Measurements from ENCODE around the gene PIK3CD.
"Not testable (repeated sequence)": the region's sequence is repeated elsewhere in the genome, so short reads cannot be mapped to it uniquely, and the experiment has no call there.

DNA sequence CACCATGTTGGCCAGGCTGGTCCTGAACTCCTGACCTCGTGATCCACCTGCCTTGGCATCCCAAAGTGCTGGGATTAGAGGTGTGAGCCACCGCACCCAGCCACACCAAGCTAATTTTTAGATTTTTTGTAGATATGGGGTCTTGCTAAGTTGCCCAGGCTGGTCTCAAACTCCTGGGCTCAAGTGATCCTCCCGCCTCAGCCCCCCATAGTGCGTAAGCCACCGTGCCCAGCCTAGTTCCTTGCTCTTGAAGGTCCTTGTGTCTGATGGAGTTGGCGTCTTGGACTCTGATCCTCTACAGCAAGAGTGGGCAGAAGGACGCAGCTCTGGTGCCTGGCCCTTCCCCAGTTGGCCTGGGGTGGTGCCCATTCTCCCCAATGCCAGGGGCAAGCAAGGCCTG is 24.6 kb downstream of the PIK3CD start:
- TF ChIP-seq, protein P1, sequence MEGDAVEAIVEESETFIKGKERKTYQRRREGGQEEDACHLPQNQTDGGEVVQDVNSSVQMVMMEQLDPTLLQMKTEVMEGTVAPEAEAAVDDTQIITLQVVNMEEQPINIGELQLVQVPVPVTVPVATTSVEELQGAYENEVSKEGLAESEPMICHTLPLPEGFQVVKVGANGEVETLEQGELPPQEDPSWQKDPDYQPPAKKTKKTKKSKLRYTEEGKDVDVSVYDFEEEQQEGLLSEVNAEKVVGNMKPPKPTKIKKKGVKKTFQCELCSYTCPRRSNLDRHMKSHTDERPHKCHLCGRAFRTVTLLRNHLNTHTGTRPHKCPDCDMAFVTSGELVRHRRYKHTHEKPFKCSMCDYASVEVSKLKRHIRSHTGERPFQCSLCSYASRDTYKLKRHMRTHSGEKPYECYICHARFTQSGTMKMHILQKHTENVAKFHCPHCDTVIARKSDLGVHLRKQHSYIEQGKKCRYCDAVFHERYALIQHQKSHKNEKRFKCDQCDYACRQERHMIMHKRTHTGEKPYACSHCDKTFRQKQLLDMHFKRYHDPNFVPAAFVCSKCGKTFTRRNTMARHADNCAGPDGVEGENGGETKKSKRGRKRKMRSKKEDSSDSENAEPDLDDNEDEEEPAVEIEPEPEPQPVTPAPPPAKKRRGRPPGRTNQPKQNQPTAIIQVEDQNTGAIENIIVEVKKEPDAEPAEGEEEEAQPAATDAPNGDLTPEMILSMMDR (IDR thresholded peaks at IDR 0.05) = not testable (repeated sequence)
- TF ChIP-seq NFYB (CRISPR knock-in tag; conservative IDR thresholded peaks at IDR 0.05; ENCODE audit: low read depth); ZNF671 (CRISPR knock-in tag; IDR thresholded peaks at IDR 0.05); ZNF512 (CRISPR knock-in tag; IDR thresholded peaks at IDR 0.05; ENCODE audit: borderline replicate concordance); JUN (CRISPR knock-in tag; IDR thresholded peaks at IDR 0.05); ATF2 (CRISPR knock-in tag; IDR thresholded peaks at IDR 0.05; ENCODE audit: borderline replicate concordance, low read depth); ZNF281 (CRISPR knock-in tag; IDR thresholded peaks at IDR 0.05); TP53 (CRISPR knock-in tag; IDR thresholded peaks at IDR 0.05); NR2C2 (CRISPR knock-in tag; IDR thresholded peaks at IDR 0.05): not testable (repeated sequence)
- TF ChIP-seq, protein P2, sequence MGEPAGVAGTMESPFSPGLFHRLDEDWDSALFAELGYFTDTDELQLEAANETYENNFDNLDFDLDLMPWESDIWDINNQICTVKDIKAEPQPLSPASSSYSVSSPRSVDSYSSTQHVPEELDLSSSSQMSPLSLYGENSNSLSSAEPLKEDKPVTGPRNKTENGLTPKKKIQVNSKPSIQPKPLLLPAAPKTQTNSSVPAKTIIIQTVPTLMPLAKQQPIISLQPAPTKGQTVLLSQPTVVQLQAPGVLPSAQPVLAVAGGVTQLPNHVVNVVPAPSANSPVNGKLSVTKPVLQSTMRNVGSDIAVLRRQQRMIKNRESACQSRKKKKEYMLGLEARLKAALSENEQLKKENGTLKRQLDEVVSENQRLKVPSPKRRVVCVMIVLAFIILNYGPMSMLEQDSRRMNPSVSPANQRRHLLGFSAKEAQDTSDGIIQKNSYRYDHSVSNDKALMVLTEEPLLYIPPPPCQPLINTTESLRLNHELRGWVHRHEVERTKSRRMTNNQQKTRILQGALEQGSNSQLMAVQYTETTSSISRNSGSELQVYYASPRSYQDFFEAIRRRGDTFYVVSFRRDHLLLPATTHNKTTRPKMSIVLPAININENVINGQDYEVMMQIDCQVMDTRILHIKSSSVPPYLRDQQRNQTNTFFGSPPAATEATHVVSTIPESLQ (CRISPR knock-in tag; IDR thresholded peaks at IDR 0.05) = not testable (repeated sequence)
- TF ChIP-seq, protein P3, sequence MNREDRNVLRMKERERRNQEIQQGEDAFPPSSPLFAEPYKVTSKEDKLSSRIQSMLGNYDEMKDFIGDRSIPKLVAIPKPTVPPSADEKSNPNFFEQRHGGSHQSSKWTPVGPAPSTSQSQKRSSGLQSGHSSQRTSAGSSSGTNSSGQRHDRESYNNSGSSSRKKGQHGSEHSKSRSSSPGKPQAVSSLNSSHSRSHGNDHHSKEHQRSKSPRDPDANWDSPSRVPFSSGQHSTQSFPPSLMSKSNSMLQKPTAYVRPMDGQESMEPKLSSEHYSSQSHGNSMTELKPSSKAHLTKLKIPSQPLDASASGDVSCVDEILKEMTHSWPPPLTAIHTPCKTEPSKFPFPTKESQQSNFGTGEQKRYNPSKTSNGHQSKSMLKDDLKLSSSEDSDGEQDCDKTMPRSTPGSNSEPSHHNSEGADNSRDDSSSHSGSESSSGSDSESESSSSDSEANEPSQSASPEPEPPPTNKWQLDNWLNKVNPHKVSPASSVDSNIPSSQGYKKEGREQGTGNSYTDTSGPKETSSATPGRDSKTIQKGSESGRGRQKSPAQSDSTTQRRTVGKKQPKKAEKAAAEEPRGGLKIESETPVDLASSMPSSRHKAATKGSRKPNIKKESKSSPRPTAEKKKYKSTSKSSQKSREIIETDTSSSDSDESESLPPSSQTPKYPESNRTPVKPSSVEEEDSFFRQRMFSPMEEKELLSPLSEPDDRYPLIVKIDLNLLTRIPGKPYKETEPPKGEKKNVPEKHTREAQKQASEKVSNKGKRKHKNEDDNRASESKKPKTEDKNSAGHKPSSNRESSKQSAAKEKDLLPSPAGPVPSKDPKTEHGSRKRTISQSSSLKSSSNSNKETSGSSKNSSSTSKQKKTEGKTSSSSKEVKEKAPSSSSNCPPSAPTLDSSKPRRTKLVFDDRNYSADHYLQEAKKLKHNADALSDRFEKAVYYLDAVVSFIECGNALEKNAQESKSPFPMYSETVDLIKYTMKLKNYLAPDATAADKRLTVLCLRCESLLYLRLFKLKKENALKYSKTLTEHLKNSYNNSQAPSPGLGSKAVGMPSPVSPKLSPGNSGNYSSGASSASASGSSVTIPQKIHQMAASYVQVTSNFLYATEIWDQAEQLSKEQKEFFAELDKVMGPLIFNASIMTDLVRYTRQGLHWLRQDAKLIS (CRISPR knock-in tag; IDR thresholded peaks at IDR 0.05; ENCODE audit: borderline replicate concordance) = not testable (repeated sequence)
